ENCODE results near the gene PPP1R14C. TPM values are rescaled to one million over a fixed set of nuclear protein-coding genes. Genes with fewer than 3 reads are reported as not detected.

PPP1R14C gene
- total RNA-seq, 2 experiments from 2014 or later, result not detected

DNA sequence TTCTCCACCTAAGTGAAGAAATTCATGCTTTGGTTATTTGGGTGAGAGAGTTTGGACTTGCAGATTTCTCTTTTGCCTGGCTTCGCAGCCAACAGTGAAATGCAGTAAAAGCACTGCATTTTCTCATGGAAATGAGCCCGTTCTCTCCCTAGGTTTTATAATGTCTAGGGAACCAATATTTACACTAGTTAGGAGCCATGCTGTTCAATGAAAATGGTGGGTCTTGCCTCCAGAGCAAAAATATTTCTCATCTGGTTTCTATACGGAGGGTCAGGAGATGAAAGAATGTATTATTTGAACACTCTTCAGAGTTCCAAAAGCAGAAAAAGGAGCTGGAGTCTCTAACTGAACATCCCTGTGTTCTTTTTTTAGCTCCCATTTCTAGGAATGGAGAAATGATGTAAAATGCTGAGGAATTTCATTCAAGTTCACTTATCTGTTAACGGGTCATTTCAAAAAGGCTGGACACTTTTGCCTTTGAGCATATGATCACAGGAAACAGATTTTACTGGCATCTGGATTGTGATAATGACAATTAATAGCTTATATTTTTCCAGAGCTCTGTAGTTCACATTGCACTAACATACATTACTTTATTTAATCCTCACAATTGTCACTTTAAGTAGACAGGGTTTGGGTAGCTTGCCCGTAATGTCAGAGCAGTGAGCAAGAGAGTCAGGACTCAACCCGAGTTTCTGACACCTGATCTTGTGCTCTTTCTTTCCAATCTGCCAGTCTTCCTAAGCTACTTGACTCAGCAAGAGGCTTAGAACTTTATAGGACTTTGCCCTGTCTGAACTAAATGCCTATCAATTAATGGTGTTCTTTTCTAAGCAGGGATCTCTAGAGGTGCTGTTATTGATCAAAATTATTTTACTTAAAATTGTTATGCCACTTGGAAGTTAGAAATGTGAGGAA lies 78.0 kb downstream of the PPP1R14C start:
- CTCF ChIA-PET, result no interaction called here
- DNase-seq (no peak), ATAC-seq (no peak)
- POLR2A ChIA-PET, result no interaction called here
- Mint-ChIP-seq H3K27me3 (ENCODE audit: low read depth) (peaks cover 14% of the 10 kb centered on the region), H3K36me3 (ENCODE audit: low read depth) (no peaks in the 10 kb centered on the region), H3K9me3 (ENCODE audit: insufficient read depth) (no peaks in the 10 kb centered on the region), H3K27ac (no peak overlapping the region), H3K4me1 (ENCODE audit: low read depth) (no peaks in the 10 kb centered on the region), H3K4me3 (no peak overlapping the region)

- H3K36me3 Mint-ChIP-seq (ENCODE audit: low read depth), result no peaks in the 10 kb centered on the region
- H3K4me3 Mint-ChIP-seq, result no peak overlapping the region
- H3K4me1 Mint-ChIP-seq (ENCODE audit: low read depth), result no peaks in the 10 kb centered on the region
- DNase-seq (no peak), ATAC-seq (no peak)
- H3K9me3 Mint-ChIP-seq (ENCODE audit: insufficient read depth), result no peaks in the 10 kb centered on the region
- no peak overlapping the region for H3K27ac Mint-ChIP-seq
- ChIA-PET CTCF (no interaction called here), POLR2A (no interaction called here)
- H3K27me3 Mint-ChIP-seq (ENCODE audit: low read depth), result peaks cover 17% of the 10 kb centered on the region
Measured at GRCh38 chr6:150224820-150225219, 82.0 kb downstream of the PPP1R14C start.

GRCh38 chr6:150227281-150227680 lies 84.4 kb downstream of the PPP1R14C start:
- Mint-ChIP-seq H3K4me3 (no peak overlapping the region), H3K27ac (no peak overlapping the region), H3K27me3 (ENCODE audit: low read depth) (peaks cover 11% of the 10 kb centered on the region), H3K36me3 (ENCODE audit: low read depth) (no peaks in the 10 kb centered on the region), H3K4me1 (ENCODE audit: low read depth) (no peaks in the 10 kb centered on the region), H3K9me3 (ENCODE audit: insufficient read depth) (peaks cover 6% of the 10 kb centered on the region)
- no peak for ATAC-seq
- POLR2A ChIA-PET, result no interaction called here
- DNase-seq, result no peak
- CTCF ChIA-PET, result interaction anchor here (0.6 kb wide), 1 partner anchor 168 kb away, joined by 3 read pairs; no protein-coding TSS in a partner anchor

- H3K4me1 Mint-ChIP-seq (ENCODE audit: low read depth), result peaks cover 3% of the 10 kb centered on the region
- peaks cover 15% of the 10 kb centered on the region for H3K9me3 Mint-ChIP-seq (ENCODE audit: insufficient read depth)
- peaks cover 8% of the 10 kb centered on the region for H3K36me3 Mint-ChIP-seq (ENCODE audit: low read depth)
- no peak for DNase-seq
- H3K27ac Mint-ChIP-seq, result no peak overlapping the region
- ChIA-PET POLR2A (no interaction called here), CTCF (interaction anchor here (0.6 kb wide), 1 partner anchor 167 kb away, joined by 3 read pairs; no protein-coding TSS in a partner anchor)
- ATAC-seq, result no peak
- no peak overlapping the region for H3K4me3 Mint-ChIP-seq
- peaks cover 12% of the 10 kb centered on the region for H3K27me3 Mint-ChIP-seq (ENCODE audit: low read depth)
Measured at GRCh38 chr6:150228072-150228733, 85.4 kb downstream of the PPP1R14C start.

- peaks cover 6% of the 10 kb centered on the region for H3K27me3 Mint-ChIP-seq (ENCODE audit: low read depth)
- peaks cover 3% of the 10 kb centered on the region for H3K4me1 Mint-ChIP-seq (ENCODE audit: low read depth)
- peaks cover 15% of the 10 kb centered on the region for H3K9me3 Mint-ChIP-seq (ENCODE audit: insufficient read depth)
- POLR2A ChIA-PET, result no interaction called here
- CTCF ChIA-PET, result no interaction called here
- DNase-seq, result no peak
- peaks cover 8% of the 10 kb centered on the region for H3K36me3 Mint-ChIP-seq (ENCODE audit: low read depth)
- no peak overlapping the region for H3K27ac Mint-ChIP-seq
- ATAC-seq, result no peak
- no peak overlapping the region for H3K4me3 Mint-ChIP-seq
Measured at GRCh38 chr6:150229436-150230163, 86.8 kb downstream of the PPP1R14C start.

DNA sequence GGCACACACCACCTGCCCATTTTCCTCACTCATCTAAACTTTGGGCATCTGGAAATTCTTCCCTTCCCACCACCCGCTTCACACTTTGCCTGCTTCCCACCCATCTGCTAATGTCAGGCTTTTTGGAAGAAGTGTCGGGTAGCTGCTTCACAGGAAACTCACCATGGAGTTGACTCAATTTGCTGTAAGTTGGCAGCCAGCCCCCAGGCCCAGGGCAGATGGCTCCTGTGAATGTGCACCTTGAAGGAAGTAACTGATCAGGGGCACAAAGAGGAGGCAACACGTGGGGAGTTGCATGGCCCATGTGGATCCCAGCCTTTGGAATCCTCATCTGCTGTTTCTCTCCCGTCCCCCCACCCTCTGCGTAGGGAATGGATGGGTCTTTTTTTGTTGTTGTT lies 87.3 kb downstream of the PPP1R14C start:
- no peak for DNase-seq
- Mint-ChIP-seq H3K4me3 (no peak overlapping the region), H3K4me1 (ENCODE audit: low read depth) (peaks cover 6% of the 10 kb centered on the region), H3K36me3 (ENCODE audit: low read depth) (peaks cover 8% of the 10 kb centered on the region), H3K27ac (no peak overlapping the region), H3K27me3 (ENCODE audit: low read depth) (peaks cover 6% of the 10 kb centered on the region), H3K9me3 (ENCODE audit: insufficient read depth) (peaks cover 15% of the 10 kb centered on the region)
- ATAC-seq, result no peak
- ChIA-PET POLR2A (no interaction called here), CTCF (no interaction called here)

DNA sequence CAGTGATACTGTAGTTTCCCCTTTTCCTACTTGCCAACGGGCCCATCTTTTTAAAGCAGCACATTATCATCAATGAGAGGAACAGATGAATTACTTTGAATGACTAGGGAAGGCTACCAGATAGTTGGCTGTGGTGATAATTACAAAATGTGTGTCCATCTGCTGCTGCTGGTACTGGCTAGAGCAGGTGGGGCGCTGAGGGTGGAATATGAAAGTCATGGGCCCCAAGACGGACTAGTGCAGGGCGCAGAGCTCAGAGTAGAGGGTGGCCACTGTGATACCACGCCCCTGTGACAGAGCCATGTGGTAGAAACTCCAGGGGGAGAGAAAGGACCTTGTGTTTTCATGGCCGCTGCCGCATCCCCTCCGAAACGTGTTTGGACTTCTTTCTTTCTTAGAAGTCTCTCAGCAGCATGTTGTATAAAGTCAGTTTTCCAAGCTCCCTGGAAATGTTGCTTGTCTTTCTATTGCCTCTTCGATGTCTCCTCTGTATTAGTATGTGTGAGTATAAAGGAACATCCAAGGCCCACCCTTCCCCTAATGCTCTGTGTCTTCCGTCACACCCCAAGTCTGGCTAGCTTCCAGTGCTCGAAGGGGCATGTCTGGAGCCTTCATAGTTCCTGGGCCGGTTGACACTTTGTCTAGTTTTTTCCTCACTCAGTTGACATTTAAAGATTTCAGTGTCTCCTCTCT lies 88.1 kb downstream of the PPP1R14C start:
- Mint-ChIP-seq H3K9me3 (ENCODE audit: insufficient read depth) (peaks cover 15% of the 10 kb centered on the region), H3K4me1 (ENCODE audit: low read depth) (peaks cover 11% of the 10 kb centered on the region), H3K36me3 (ENCODE audit: low read depth) (peaks cover 8% of the 10 kb centered on the region), H3K4me3 (no peak overlapping the region), H3K27ac (no peak overlapping the region), H3K27me3 (ENCODE audit: low read depth) (peaks cover 6% of the 10 kb centered on the region)
- ChIA-PET CTCF (no interaction called here), POLR2A (no interaction called here)
- ATAC-seq (no peak), DNase-seq (no peak)

GRCh38 chr6:150231525-150231850 lies 88.6 kb downstream of the PPP1R14C start:
- POLR2A ChIA-PET, result no interaction called here
- Mint-ChIP-seq H3K36me3 (ENCODE audit: low read depth) (peaks cover 8% of the 10 kb centered on the region), H3K27me3 (ENCODE audit: low read depth) (peaks cover 6% of the 10 kb centered on the region), H3K27ac (no peak overlapping the region), H3K4me3 (no peak overlapping the region), H3K9me3 (ENCODE audit: insufficient read depth) (peaks cover 15% of the 10 kb centered on the region), H3K4me1 (ENCODE audit: low read depth) (peaks cover 11% of the 10 kb centered on the region)
- CTCF ChIA-PET, result no interaction called here
- ATAC-seq (no peak), DNase-seq (no peak)

GRCh38 chr6:150233843-150234269 lies 91.0 kb downstream of the PPP1R14C start:
- ATAC-seq (no peak), DNase-seq (no peak)
- POLR2A ChIA-PET, result no interaction called here
- Mint-ChIP-seq H3K4me3 (no peak overlapping the region), H3K4me1 (ENCODE audit: low read depth) (peaks cover 11% of the 10 kb centered on the region), H3K27ac (no peak overlapping the region), H3K9me3 (ENCODE audit: insufficient read depth) (peaks cover 15% of the 10 kb centered on the region), H3K27me3 (ENCODE audit: low read depth) (peaks cover 3% of the 10 kb centered on the region), H3K36me3 (ENCODE audit: low read depth) (peaks cover 8% of the 10 kb centered on the region)
- CTCF ChIA-PET, result no interaction called here

DNA sequence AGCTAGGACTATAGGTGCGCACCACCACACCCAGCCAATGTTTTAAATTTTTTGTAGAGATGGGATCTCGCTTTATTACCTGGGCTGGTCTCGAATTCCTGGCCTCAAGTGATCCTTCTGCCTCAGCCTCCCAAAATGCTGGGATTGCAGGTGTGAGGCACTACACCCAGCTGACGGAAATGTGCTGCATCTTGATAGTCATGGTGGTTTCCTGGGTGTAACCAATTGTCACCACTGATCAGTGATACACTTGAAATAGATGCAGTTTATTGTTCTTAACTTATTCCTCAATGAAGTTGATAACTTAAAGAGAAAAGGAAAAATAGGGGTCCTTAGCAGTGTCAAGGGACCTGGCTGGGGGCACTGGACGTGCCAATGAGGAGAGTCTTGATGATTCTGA lies 92.4 kb downstream of the PPP1R14C start:
- no peak overlapping the region for H3K27ac Mint-ChIP-seq
- peaks cover 8% of the 10 kb centered on the region for H3K36me3 Mint-ChIP-seq (ENCODE audit: low read depth)
- ChIA-PET POLR2A (no interaction called here), CTCF (no interaction called here)
- H3K9me3 Mint-ChIP-seq (ENCODE audit: insufficient read depth), result peaks cover 15% of the 10 kb centered on the region
- peaks cover 3% of the 10 kb centered on the region for H3K27me3 Mint-ChIP-seq (ENCODE audit: low read depth)
- DNase-seq (no peak), ATAC-seq (no peak)
- no peak overlapping the region for H3K4me3 Mint-ChIP-seq
- peaks cover 11% of the 10 kb centered on the region for H3K4me1 Mint-ChIP-seq (ENCODE audit: low read depth)

DNA sequence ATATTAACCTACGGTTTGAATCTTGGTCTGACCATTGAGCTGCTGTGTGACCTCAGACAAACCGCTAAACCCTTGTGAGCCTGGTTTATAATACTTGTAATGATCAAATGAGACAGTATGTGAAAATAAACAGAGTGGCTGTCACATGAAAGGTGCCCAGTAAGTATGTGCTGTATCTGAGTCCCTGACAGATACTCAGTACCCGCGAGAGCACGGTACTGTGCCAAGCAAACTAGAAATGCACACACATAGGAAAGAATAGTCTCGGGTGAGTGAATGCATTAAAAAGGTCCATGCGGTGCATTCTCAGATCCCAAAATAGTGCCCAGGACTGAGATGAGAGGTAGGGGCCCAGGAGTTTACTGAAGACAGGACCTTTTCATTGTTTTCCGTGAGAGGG lies 93.3 kb downstream of the PPP1R14C start:
- H3K9me3 Mint-ChIP-seq (ENCODE audit: insufficient read depth), result peaks cover 15% of the 10 kb centered on the region
- CTCF ChIA-PET, result no interaction called here
- peaks cover 11% of the 10 kb centered on the region for H3K4me1 Mint-ChIP-seq (ENCODE audit: low read depth)
- DNase-seq (no peak), ATAC-seq (no peak)
- peaks cover 3% of the 10 kb centered on the region for H3K27me3 Mint-ChIP-seq (ENCODE audit: low read depth)
- POLR2A ChIA-PET, result no interaction called here
- H3K27ac Mint-ChIP-seq, result no peak overlapping the region
- H3K36me3 Mint-ChIP-seq (ENCODE audit: low read depth), result peaks cover 8% of the 10 kb centered on the region
- H3K4me3 Mint-ChIP-seq, result no peak overlapping the region

- ChIA-PET POLR2A (no interaction called here), CTCF (no interaction called here)
- Mint-ChIP-seq H3K4me1 (ENCODE audit: low read depth) (peaks cover 11% of the 10 kb centered on the region), H3K36me3 (ENCODE audit: low read depth) (peaks cover 8% of the 10 kb centered on the region), H3K27me3 (ENCODE audit: low read depth) (peaks cover 3% of the 10 kb centered on the region), H3K9me3 (ENCODE audit: insufficient read depth) (peaks cover 15% of the 10 kb centered on the region), H3K4me3 (no peak overlapping the region), H3K27ac (no peak overlapping the region)
- ATAC-seq (no peak), DNase-seq (no peak)
Measured at GRCh38 chr6:150236544-150236943, 93.7 kb downstream of the PPP1R14C start.
